Mucosa of gallbladder (tissue), 1 donor: Measurements from ENCODE around the gene NISCH. TPM values are rescaled to one million over a fixed set of nuclear protein-coding genes. Genes with fewer than 3 reads are reported as not detected.

Experiments used
- DNase-seq: peaks from one replicate; pipeline ENCODE4 v3.0.0-alpha.2; 2020; ENCODE audit warnings: low spot score
- total RNA-seq: library from RNA; stranded (reverse); gene quantifications from one replicate; pipeline ENCODE4 v1.2.1, GENCODE V29; 2021
- donor health status: DM: no; HTN: no; CAD: no.

NISCH gene
- total RNA-seq, 1 donor from 2014 or later = 111 TPM

- DNase-seq = no peak
These were observed 81.8 kb downstream of the NISCH start for GRCh38 chr3:52537165-52537620.

- no peak for DNase-seq
These were observed 82.5 kb downstream of the NISCH start for GRCh38 chr3:52537726-52538421.

DNA sequence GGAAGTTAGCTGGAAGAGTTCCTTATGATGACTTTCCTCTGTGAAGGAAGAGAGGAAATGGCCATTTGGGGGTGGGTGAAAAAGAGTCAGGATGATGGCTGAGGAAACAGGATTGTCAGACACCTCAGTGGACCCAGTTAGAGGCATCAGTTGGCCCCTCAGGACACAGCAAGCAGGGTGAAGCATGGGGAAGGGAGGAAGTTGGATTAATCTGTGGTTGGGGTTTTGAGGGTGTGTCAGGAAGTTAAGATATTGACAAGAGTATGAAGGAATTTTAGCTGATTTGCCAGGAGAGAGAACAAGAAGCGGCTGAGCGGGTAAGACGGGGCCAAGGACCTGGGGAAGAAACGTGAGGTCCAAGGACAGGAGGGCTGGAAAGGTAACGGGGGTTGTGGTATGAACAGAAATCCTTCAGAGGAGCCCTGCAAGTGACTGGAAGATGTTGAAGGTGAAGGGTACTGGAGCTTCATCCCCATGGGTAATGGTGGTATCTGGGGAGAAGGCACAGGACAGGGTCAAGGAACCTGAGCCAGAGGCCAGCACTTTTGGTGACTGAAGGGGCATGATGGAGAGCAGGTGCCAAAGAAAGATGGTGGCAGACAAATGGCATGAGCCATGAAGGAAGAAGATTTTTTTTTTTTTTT, 83.7 kb downstream of the NISCH start:
- DNase-seq = no peak

DNA sequence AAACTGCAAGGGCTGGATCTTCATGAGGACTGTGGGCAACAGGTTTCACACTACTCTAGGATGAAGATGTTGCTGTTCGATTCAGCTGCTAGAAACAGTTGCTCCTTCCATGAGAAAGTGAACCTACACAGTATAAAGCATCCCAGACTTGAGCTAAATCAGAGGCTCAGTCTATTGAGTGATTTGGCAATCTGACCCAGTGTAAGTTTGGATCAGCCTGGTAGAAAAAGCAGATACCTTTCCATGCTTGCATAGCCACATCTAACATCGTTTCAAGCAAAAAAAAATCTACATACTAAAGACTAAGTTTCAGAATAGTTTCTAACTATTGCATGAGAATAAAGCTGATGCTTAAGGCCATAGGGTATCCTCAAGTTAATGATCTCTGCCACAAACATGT, 85.6 kb downstream of the NISCH start:
- DNase-seq = no peak

Other genes starting within 250 kb of the NISCH start
- gene TLR9, start 230.0 kb upstream of the NISCH start, total RNA-seq = 1.4 TPM
- gene TWF2, start 216.4 kb upstream of the NISCH start, total RNA-seq = 72.8 TPM
- gene PPM1M, start 209.8 kb upstream of the NISCH start, total RNA-seq = 33.0 TPM
- 71.0 TPM for gene WDR82, start 177.0 kb upstream of the NISCH start, total RNA-seq
- 53.6 TPM for gene GLYCTK, start 167.8 kb upstream of the NISCH start, total RNA-seq
- 13.8 TPM for gene DNAH1, start 139.3 kb upstream of the NISCH start, total RNA-seq
- gene BAP1, start 45.6 kb upstream of the NISCH start, total RNA-seq = 71.3 TPM
- 5.4 TPM for gene PHF7, start 44.9 kb upstream of the NISCH start, total RNA-seq
- 11.6 TPM for gene SEMA3G, start 10.5 kb upstream of the NISCH start, total RNA-seq
- 0.81 TPM for gene TNNC1, start 1.6 kb upstream of the NISCH start, total RNA-seq
- gene STAB1, start 39.7 kb downstream of the NISCH start, total RNA-seq = 222 TPM
- gene NT5DC2, start 78.3 kb downstream of the NISCH start, total RNA-seq = 20.3 TPM
- 14.6 TPM for gene UQCC5, start 81.0 kb downstream of the NISCH start, total RNA-seq
- 54.3 TPM for gene PBRM1, start 230.3 kb downstream of the NISCH start, total RNA-seq
- 29.4 TPM for gene GNL3, start 230.4 kb downstream of the NISCH start, total RNA-seq